Activated CD8-positive, alpha-beta T cell treated with anti-CD3 and anti-CD28 coated beads for 36 hours (primary cell): ENCODE results near the gene AKNA. TPM values are rescaled to one million over a fixed set of nuclear protein-coding genes. Genes with fewer than 3 reads are reported as not detected.

Experiments used
- ATAC-seq: fragments of 200-7000 bp; cut with Tn5 transposase; one replicate; pipeline ENCODE4 v1.10.0; 2021; ENCODE audit warnings: mild to moderate bottlenecking, moderate library complexity
- CTCF ChIA-PET: fragments of 350-600 bp; sonication (Branson Sonifier 250); formaldehyde crosslinking; loops from one replicate; lab custom pipeline; 2021; ENCODE audit warnings: antibody characterized with exemption; lab: Charles Lee
- POLR2A ChIA-PET: fragments of 350-600 bp; sonication (Branson Sonifier 250); formaldehyde crosslinking; loops from one replicate; lab custom pipeline; 2021; ENCODE audit warnings: antibody characterized with exemption; lab: Charles Lee
- DNase-seq: peaks from one replicate; pipeline ENCODE4 v3.0.0-alpha.2; 2020
- H3K27ac Mint-ChIP-seq: one replicate; pipeline ENCODE4 v1.8.0; 2021; ENCODE audit warnings: mild to moderate bottlenecking, mixed read lengths
- H3K27me3 Mint-ChIP-seq: one replicate; pipeline ENCODE4 v1.8.0; 2021; ENCODE audit warnings: mixed read lengths
- H3K36me3 Mint-ChIP-seq: one replicate; pipeline ENCODE4 v1.8.0; 2021; ENCODE audit warnings: low read depth, mixed read lengths
- H3K4me1 Mint-ChIP-seq: one replicate; pipeline ENCODE4 v1.8.0; 2021; ENCODE audit warnings: low read depth, mixed read lengths
- H3K4me3 Mint-ChIP-seq: one replicate; pipeline ENCODE4 v1.8.0; 2021; ENCODE audit warnings: mild to moderate bottlenecking, moderate library complexity, mixed read lengths
- H3K9me3 Mint-ChIP-seq: one replicate; pipeline ENCODE4 v1.8.0; 2021; ENCODE audit warnings: mixed read lengths
- CTCF ChIP-seq: fragments of 200-600 bp; IDR thresholded peaks from one replicate; pipeline ENCODE4 v1.8.0; 2022; ENCODE audit warnings: antibody characterized with exemption, mild to moderate bottlenecking
- intact Hi-C: fragments of 100-400 bp; cut with micrococcal nuclease; formaldehyde crosslinking; loops from one replicate; pipeline ENCODE4 v1.10.0; 2022
- total RNA-seq, 2 experiments: library from RNA; stranded (reverse); gene quantifications; one replicate each; pipeline ENCODE4 v1.2.3, GENCODE V29; 2021

AKNA gene
- total RNA-seq, 2 experiments from 2014 or later, result 166 to 167 TPM

DNA sequence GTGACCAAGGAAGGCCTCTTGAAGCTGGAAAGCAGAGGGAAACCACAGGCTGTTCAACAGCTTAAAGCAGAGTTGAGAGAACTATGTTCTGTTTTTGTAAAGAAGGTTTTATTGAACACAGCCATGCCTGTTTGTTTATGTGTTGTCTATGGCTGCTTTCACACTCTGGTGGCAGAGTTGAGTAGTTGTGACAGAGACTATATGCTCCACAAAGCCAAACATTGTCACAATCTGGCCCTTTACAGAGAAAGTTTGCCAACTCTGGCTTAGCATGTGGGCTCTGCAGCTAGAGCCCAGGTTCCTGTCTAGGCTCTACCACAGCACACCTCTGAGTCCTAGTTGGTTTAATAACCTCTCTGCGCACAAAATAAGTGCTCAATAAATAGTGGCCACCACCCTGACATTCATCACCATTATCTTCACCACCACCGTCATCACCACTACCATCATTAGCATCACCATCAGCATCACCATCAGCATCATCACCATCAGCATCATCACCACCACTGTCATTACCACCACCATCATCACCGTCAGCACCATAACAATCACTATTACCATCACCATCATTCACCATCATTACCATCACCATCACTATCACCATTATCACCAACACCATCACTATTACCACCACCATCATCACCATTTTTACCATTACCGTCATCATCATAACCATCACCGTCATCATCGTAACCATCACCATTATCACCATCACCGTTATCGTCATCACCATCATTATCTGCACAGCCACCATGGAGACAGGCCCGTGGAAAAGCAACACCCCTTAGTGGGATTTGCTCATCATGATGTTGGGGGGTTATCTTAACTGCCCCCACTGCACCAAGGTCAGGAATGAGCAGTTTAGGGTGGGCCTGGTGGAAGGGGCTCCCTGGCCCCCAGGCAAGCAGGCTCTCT is 18.3 kb downstream of the AKNA start:
- DNase-seq, result no peak
- intact Hi-C loops, result no loop called here

DNA sequence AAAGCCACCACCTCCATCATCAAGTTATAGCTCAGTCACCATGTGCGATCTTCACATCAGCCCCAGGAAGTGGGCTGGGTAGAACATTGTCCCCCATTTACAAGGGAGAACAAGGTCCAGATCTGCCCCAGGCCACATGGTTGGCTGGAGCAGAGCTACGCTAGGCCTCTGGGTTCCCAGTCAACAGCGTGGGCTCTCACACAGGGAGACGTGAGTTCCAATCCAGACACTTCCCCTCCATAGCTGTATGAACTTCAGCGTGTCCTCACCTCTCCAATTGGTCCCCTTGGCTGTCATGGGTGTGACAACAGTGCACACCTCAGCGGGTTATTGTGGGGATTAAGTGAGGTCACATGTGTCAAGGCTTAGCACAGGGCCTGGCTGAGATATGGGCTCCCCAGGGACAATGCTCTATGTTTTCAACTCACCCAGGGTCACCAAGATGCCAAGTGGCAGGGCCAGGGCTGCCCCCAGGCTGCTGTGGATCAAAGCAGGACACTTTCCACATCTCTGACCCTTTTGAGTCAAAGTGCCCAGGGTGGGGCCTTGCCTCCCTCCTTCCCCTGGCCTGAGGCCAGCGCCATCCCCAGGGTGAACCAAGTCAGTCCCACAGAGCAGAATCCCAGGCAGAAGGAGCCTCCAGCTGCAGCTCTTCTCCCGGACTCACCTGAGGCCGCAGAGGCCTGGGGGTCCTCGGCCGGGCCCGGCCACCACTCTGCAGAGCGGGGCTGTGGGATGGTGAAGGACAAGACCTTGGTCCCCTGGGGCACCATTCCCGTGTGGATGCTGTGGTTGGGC is 19.8 kb downstream of the AKNA start:
- DNase-seq (peak; percentile 30), ATAC-seq (no peak)
- no peak for TF ChIP-seq CTCF
- peak overlapping the region; percentile 93 for H3K27ac Mint-ChIP-seq
- H3K4me3 Mint-ChIP-seq, result no peak overlapping the region
- ChIA-PET CTCF (interaction anchor here (1.0 to 1.5 kb wide), 4 partner anchors 13 to 28 kb away, joined by 4 to 7 read pairs (median 4); partner anchors contain the start of gene AKNA), POLR2A (interaction anchor here (0.6 to 14.2 kb wide), 9 partner anchors 9 to 239 kb away, joined by 3 to 351 read pairs (median 8); partner anchors contain the start of gene AKNA)
- no peaks in the 10 kb centered on the region for H3K9me3 Mint-ChIP-seq
- peaks cover 92% of the 10 kb centered on the region for H3K4me1 Mint-ChIP-seq
- intact Hi-C loops, result no loop called here
- H3K27me3 Mint-ChIP-seq, result no peaks in the 10 kb centered on the region
- H3K36me3 Mint-ChIP-seq, result peaks cover 93% of the 10 kb centered on the region

More for the DNA sequence above, 18.3 kb downstream of the AKNA start:
- Mint-ChIP-seq H3K27ac (peak overlapping the region; percentile 89), H3K4me3 (no peak overlapping the region), H3K4me1 (peaks cover 91% of the 10 kb centered on the region), H3K9me3 (no peaks in the 10 kb centered on the region), H3K27me3 (no peaks in the 10 kb centered on the region), H3K36me3 (peaks cover 92% of the 10 kb centered on the region)
- no peak for TF ChIP-seq CTCF
- CTCF ChIA-PET, result interaction anchor here (0.6 to 1.5 kb wide), 3 partner anchors 9 to 30 kb away, joined by 3 to 5 read pairs (median 4); no protein-coding TSS in a partner anchor
- no peak for ATAC-seq
- POLR2A ChIA-PET, result interaction anchor here (1.1 to 14.2 kb wide), 6 partner anchors 10 to 20 kb away, joined by 3 to 351 read pairs (median 10); partner anchors contain the start of gene AKNA

DNA sequence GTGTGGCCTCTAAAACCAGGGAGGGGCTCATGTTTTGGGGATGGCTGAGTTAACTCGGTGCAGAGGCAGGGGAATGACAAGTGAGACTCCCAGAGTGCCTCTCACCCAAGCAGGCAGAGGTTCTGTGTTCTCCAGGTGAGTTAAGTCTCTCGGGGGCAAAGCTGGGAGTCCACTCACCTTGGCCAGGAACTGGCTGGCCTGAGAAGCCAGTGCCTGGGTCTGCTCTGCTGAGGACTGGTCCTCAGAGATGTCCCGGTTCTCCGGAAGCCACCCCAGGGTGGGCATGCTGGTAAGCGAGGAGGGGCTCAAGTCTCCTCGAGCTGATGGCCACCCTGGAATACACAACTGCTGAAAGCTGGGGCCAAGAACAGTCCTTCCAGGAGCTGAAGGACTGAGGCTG is 20.4 kb downstream of the AKNA start:
- ATAC-seq (no peak), DNase-seq (no peak)
- Mint-ChIP-seq H3K4me3 (peak overlapping the region; percentile 38), H3K9me3 (no peaks in the 10 kb centered on the region), H3K27ac (peak overlapping the region; percentile 93), H3K4me1 (peaks cover 90% of the 10 kb centered on the region), H3K36me3 (peaks cover 93% of the 10 kb centered on the region), H3K27me3 (no peaks in the 10 kb centered on the region)
- no peak for TF ChIP-seq CTCF
- intact Hi-C loops, result no loop called here
- CTCF ChIA-PET, result interaction anchor here (1.0 to 1.5 kb wide), 3 partner anchors 14 to 21 kb away, joined by 4 to 7 read pairs (median 5); partner anchors contain the start of gene AKNA
- POLR2A ChIA-PET, result interaction anchor here (0.6 to 14.2 kb wide), 7 partner anchors 9 to 221 kb away, joined by 3 to 351 read pairs (median 8); partner anchors contain the start of gene AKNA

DNA sequence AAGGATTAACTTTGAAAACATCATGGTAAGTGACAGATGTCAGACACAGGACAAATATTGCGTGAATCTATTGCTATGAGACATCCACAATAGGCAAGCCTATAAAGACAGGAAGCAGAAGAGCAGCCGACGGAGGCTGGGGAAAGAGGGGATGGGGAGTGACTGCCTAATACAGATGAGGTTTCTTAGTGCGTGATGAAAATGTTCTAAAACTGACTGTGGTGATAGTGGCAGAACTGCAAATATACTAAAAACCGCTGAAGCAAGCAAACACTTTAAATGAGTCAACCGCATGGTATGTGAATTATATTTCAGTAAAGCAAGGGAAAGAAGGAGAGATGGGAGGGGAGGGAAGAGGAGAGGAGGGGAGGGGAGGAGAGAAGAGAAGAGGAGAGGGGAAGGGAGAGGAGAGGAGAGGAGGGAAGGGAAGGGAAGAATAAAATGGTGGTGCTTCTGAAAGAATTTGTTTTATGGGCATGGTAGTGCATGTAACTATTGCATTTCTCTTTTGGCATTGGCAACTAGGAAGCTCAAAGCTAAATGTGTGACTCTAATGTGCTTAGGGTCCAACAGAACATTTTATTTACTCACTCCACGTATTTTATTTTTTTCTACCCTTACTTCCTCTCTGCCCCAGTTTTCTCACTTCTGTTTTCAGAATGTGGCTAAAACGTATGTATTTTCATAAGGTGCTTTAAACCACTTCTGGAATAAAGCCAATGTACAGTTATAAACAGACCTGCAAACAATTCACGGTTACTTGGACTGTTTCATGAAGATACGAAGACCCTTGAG is 21.3 kb downstream of the AKNA start:
- Mint-ChIP-seq H3K27ac (peak overlapping the region; percentile 93), H3K4me1 (peaks cover 86% of the 10 kb centered on the region), H3K27me3 (no peaks in the 10 kb centered on the region), H3K4me3 (peak overlapping the region; percentile 38), H3K36me3 (peaks cover 94% of the 10 kb centered on the region), H3K9me3 (no peaks in the 10 kb centered on the region)
- no peak for TF ChIP-seq CTCF
- POLR2A ChIA-PET, result interaction anchor here (1.2 to 14.2 kb wide), 5 partner anchors 10 to 21 kb away, joined by 4 to 351 read pairs (median 13); partner anchors contain the start of gene AKNA
- intact Hi-C loops, result no loop called here
- CTCF ChIA-PET, result interaction anchor here (1.4 to 1.5 kb wide), 2 partner anchors 15 to 22 kb away, joined by 6 to 7 read pairs; partner anchors contain the start of gene AKNA
- DNase-seq, result peak; percentile 59
- ATAC-seq, result peak; percentile 50
